Keratinocyte (primary cell): Measurements from ENCODE around the gene DAGLA. TPM values are rescaled to one million over a fixed set of nuclear protein-coding genes. Genes with fewer than 3 reads are reported as not detected.

Experiments
- DNase-seq: peaks from one replicate; pipeline ENCODE4 v3.0.0-alpha.2; 2011; ENCODE audit warnings: low read depth, missing footprints, low spot score
- FAIRE-seq: peaks from 2 replicates; lab custom pipeline; 2011; peaks lifted over from hg19 to GRCh38; lab: Jason Lieb, UNC
- H2AFZ ChIP-seq: 2 replicates; pipeline ENCODE4 v1.6.0; 2012; ENCODE audit warnings: low read length, control low read depth, inconsistent platforms; ENCODE audit not compliant: control insufficient read depth
- H3K27ac ChIP-seq: 2 replicates; pipeline ENCODE4 v1.5.1; 2011; ENCODE audit warnings: low read length; ENCODE audit not compliant: control insufficient read depth, insufficient read depth
- H3K27me3 ChIP-seq: 3 replicates; pipeline ENCODE4 v1.6.0; 2011; ENCODE audit warnings: low read length; ENCODE audit not compliant: control insufficient read depth, insufficient read depth; ENCODE audit errors: extremely low read depth
- H3K36me3 ChIP-seq, 2 experiments: 2 replicates in 1 of 2; 3 replicates in 1 of 2; pipeline ENCODE4 v1.5.1; 2011; ENCODE audit warnings: low read length in 2 of 2, mild to moderate bottlenecking in 1 of 2; ENCODE audit not compliant: control insufficient read depth in 2 of 2, insufficient read depth in 2 of 2; ENCODE audit errors: extremely low read depth in 1 of 2
- H3K4me1 ChIP-seq: 3 replicates; pipeline ENCODE4 v1.5.1; 2011; ENCODE audit warnings: low read length; ENCODE audit not compliant: control insufficient read depth, insufficient read depth; ENCODE audit errors: extremely low read depth
- H3K4me2 ChIP-seq: 3 replicates; pipeline ENCODE4 v1.6.0; 2011; ENCODE audit warnings: low read depth, low read length; ENCODE audit not compliant: control insufficient read depth, insufficient read depth; ENCODE audit errors: extremely low read depth
- H3K4me3 ChIP-seq, 3 experiments: fragments of 200-600 bp in 1 of 3; sonication (generic) in 1 of 3; 2 replicates in 2 of 3; 3 replicates in 1 of 3; pipeline ENCODE4 v1.5.1; 2011 to 2016; ENCODE audit warnings: low read length in 3 of 3, mild to moderate bottlenecking in 3 of 3, control low read depth in 2 of 3, inconsistent platforms in 1 of 3, low read depth in 1 of 3, mixed read lengths in 1 of 3, mixed run types in 1 of 3, moderate library complexity in 1 of 3; ENCODE audit not compliant: control insufficient read depth in 2 of 3, insufficient read depth in 2 of 3; ENCODE audit errors: extremely low read depth in 1 of 3
- H3K79me2 ChIP-seq: 2 replicates; pipeline ENCODE4 v1.6.0; 2012; ENCODE audit warnings: low read length; ENCODE audit not compliant: control insufficient read depth, insufficient read depth
- H3K9ac ChIP-seq: 3 replicates; pipeline ENCODE4 v1.6.0; 2011; ENCODE audit warnings: low read length; ENCODE audit not compliant: control insufficient read depth, insufficient read depth; ENCODE audit errors: extremely low read depth
- H3K9me1 ChIP-seq: 3 replicates; pipeline ENCODE4 v1.6.0; 2011; ENCODE audit warnings: low read length; ENCODE audit not compliant: control insufficient read depth, insufficient read depth; ENCODE audit errors: extremely low read depth
- H3K9me3 ChIP-seq: 2 replicates; pipeline ENCODE4 v1.5.1; 2012; ENCODE audit warnings: low read depth, low read length; ENCODE audit not compliant: control insufficient read depth
- H4K20me1 ChIP-seq: 3 replicates; pipeline ENCODE4 v1.6.0; 2011; ENCODE audit warnings: low read length; ENCODE audit not compliant: control insufficient read depth, insufficient read depth; ENCODE audit errors: extremely low read depth
- CTCF ChIP-seq, 3 experiments: IDR thresholded peaks in 1 of 3; conservative IDR thresholded peaks in 1 of 3; optimal IDR thresholded peaks in 1 of 3; 2 replicates in 2 of 3; 3 replicates in 1 of 3; pipeline versions ENCODE3 to v1.5.1; 2011; ENCODE audit warnings: low read length in 3 of 3, mild to moderate bottlenecking in 3 of 3, moderate library complexity in 2 of 3, control low read depth in 1 of 3, inconsistent platforms in 1 of 3; ENCODE audit not compliant: insufficient read depth in 2 of 3; ENCODE audit errors: extremely low read depth in 1 of 3
- EZH2 ChIP-seq: IDR thresholded peaks from one replicate; pipeline ENCODE4 v1.6.1; 2012; ENCODE audit warnings: inconsistent platforms, mild to moderate bottlenecking, low read length, moderate library complexity
- dilution Hi-C: fragments of 300-500 bp; cut with MboI; formaldehyde crosslinking; loops from one replicate; pipeline ENCODE4 v1.7.0; 2020; ENCODE audit warnings: low sequenced_read_pairs; ENCODE audit not compliant: extremely low pct_ligation_motif_present
- polyA plus RNA-seq, 5 experiments: library from polyadenylated mRNA; depleted of rRNA in 3 of 5; stranded (reverse) in 3 of 5; stranded (forward) in 1 of 5; unstranded in 1 of 5; fragments of >200 nt; gene quantifications; 1 replicate in 1 of 5; 2 replicates in 3 of 5; 3 replicates in 1 of 5; pipeline versions ENCODE4 v1.2.1 to v1.2.3, GENCODE V29; 2011 to 2012; ENCODE audit warnings: missing spikeins in 2 of 5, low read depth in 1 of 5, low replicate concordance in 1 of 5

The DAGLA gene
- polyA plus RNA-seq, 1 donor (not counting 4 experiments of a cell fraction or from before 2014, with no cell fraction given): 0.03 TPM

GRCh38 chr11:61683961-61684869, 4.0 kb downstream of the DAGLA start:
- DNase-seq (no peak), FAIRE-seq (no peak)
- no peaks in the 10 kb centered on the region for H3K36me3 ChIP-seq
- H2AFZ ChIP-seq: no peak overlapping the region
- H3K4me2 ChIP-seq: no peak overlapping the region
- H3K9me3 ChIP-seq: no peaks in the 10 kb centered on the region
- dilution Hi-C loops: no loop called here
- no peaks in the 10 kb centered on the region for H3K9me1 ChIP-seq
- H3K9ac ChIP-seq: no peak overlapping the region
- H3K4me1 ChIP-seq: peaks cover 10% of the 10 kb centered on the region
- H3K27me3 ChIP-seq: peaks cover 77% of the 10 kb centered on the region
- no peak for TF ChIP-seq CTCF (optimal IDR thresholded peaks at IDR 0.05 in 1 of 3, IDR thresholded peaks at IDR 0.05 in 1 of 3, conservative IDR thresholded peaks at IDR 0.05 in 1 of 3; ENCODE audit: extremely low read depth in 1 of 3, insufficient read depth in 2 of 3, low read length in 3 of 3)
- TF ChIP-seq EZH2: peak; percentile 22
- H3K27ac ChIP-seq: no peak overlapping the region
- H3K79me2 ChIP-seq: no peaks in the 10 kb centered on the region
- no peak overlapping the region for H3K4me3 ChIP-seq
- no peaks in the 10 kb centered on the region for H4K20me1 ChIP-seq

- Histone ChIP-seq H3K9me1 (no peaks in the 10 kb centered on the region), H3K9ac (no peak overlapping the region), H3K9me3 (no peaks in the 10 kb centered on the region), H3K36me3 (no peaks in the 10 kb centered on the region), H3K27me3 (peaks cover 77% of the 10 kb centered on the region), H2AFZ (no peak overlapping the region), H3K4me1 (peaks cover 10% of the 10 kb centered on the region), H3K4me2 (no peak overlapping the region), H3K4me3 (no peak overlapping the region), H3K79me2 (no peaks in the 10 kb centered on the region), H3K27ac (no peak overlapping the region), H4K20me1 (no peaks in the 10 kb centered on the region)
- no peak for FAIRE-seq
- no peak for DNase-seq
- dilution Hi-C loops: no loop called here
- no peak for TF ChIP-seq CTCF (optimal IDR thresholded peaks at IDR 0.05 in 1 of 3, IDR thresholded peaks at IDR 0.05 in 1 of 3, conservative IDR thresholded peaks at IDR 0.05 in 1 of 3; ENCODE audit: extremely low read depth in 1 of 3, insufficient read depth in 2 of 3, low read length in 3 of 3)
- no peak for TF ChIP-seq EZH2
Measured at GRCh38 chr11:61684870-61685616, 4.9 kb downstream of the DAGLA start.
